ENCODE data around the gene LCN12.
"Not testable (repeated sequence)": the region's sequence is repeated elsewhere in the genome, so short reads cannot be mapped to it uniquely, and the experiment has no call there.

Gene LCN12

GRCh38 chr9:136991993-136992818 is 40.1 kb downstream of the LCN12 start, which contains the start of gene PAXX:
Gene PAXX (plus strand): TSS chr9:136992422. CDS start chr9:136992444, 22 bp downstream.
- DNase-seq (ENCODE audit: low spot score), result peak; percentile 77

- no peak for DNase-seq (ENCODE audit: low spot score)
These were observed 40.8 kb downstream of the LCN12 start for GRCh38 chr9:136992819-136993369.

GRCh38 chr9:136994180-136994887 is 42.3 kb downstream of the LCN12 start:
- no peak for DNase-seq (ENCODE audit: low spot score)

- DNase-seq (ENCODE audit: low spot score), result no peak
These were observed 42.8 kb downstream of the LCN12 start for GRCh38 chr9:136994888-136995230.

DNA sequence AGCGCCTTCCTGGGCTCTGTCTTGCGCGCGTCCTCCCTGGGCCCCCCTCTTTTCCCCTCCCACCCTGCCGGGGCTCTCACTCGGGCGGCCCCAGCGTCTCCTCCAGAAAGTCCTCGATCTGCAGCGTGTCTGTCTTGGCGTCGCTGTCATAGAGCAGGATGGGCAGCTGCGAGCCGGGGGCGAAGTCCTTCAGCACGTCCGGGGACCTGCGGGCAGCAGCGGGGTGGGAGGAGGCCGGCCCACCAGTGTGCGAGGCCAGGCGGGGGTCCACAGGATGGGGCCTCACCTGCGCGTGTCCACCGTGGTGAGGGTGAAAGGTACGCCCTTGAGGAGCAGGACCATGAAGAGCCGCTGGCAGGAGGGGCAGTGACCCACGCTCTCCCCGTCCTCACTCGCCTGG is 43.3 kb downstream of the LCN12 start:
- no peak for DNase-seq (ENCODE audit: low spot score)

DNA sequence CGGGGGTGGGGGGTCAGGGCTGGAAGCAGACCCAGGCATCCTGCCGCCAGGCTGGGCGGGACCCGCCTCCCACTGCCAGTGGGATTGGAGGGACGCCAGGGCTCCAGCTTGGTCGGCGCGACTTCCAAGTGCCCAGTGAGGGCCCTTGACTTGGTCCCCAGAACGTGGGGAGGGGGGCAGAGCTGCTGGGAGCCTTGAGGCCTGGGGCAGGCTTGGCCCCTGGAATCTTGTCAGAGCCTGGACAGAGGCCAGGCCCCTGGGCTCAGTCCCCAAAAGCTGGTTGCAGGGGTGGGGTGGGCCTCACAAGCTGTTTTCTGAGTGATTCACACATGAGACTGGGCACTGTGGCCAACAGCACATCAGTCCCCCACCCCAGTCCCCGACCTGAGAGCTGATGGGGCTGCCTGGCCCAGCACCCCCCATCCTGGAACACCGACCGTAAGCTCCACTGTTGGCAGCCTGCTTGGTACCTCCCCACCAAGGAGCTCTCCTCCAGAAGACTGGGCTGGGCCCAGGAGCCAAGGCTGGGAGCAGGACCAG is 43.8 kb downstream of the LCN12 start:
- DNase-seq (ENCODE audit: low spot score), result no peak

GRCh38 chr9:136996361-136997292 is 44.6 kb downstream of the LCN12 start, which contains the start of gene CLIC3:
Gene CLIC3 (minus strand): TSS chr9:136996568. CDS start chr9:136996543, 25 bp downstream.
- no peak for DNase-seq (ENCODE audit: low spot score)

DNA sequence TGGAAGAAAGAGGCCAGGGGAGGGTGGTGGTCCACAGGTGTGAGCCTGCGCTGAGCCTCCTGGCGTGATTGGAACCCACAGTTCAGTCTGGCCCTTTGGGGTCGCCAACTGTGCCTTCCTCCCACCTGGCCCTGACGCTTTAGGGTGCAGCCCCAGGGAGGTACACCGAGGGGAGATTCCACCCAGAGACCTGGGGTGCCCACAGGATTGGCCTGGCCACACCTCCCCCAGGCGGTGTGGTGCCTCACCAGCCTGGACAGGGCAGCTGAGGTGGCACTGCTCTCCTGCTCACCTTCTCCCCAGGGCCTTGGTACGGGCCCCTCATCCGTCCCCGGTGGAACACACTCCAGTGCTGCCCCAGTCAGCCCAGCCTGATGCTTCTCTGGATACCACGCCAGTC is 45.3 kb downstream of the LCN12 start:
- no peak for DNase-seq (ENCODE audit: low spot score)

DNA sequence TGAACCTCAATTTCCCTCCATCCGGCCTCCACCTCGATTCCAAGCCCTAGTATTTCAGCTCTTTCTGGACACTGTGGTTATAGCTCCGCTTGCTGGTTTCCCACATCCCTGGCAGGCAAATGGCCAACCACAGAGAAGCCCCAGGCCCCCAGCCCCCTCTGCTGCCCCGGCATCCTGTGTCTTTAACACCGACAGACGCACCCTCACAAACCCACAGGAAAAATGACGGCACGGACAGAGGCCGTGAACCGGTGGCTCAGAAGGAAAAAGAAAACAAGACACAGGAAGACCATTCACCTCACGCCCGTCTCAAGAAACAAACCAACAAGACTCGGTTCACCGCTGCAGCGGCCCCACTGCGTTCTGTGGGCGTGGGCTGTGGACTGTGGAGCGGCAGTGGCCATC is 45.8 kb downstream of the LCN12 start:
- DNase-seq (ENCODE audit: low spot score), result no peak

DNA sequence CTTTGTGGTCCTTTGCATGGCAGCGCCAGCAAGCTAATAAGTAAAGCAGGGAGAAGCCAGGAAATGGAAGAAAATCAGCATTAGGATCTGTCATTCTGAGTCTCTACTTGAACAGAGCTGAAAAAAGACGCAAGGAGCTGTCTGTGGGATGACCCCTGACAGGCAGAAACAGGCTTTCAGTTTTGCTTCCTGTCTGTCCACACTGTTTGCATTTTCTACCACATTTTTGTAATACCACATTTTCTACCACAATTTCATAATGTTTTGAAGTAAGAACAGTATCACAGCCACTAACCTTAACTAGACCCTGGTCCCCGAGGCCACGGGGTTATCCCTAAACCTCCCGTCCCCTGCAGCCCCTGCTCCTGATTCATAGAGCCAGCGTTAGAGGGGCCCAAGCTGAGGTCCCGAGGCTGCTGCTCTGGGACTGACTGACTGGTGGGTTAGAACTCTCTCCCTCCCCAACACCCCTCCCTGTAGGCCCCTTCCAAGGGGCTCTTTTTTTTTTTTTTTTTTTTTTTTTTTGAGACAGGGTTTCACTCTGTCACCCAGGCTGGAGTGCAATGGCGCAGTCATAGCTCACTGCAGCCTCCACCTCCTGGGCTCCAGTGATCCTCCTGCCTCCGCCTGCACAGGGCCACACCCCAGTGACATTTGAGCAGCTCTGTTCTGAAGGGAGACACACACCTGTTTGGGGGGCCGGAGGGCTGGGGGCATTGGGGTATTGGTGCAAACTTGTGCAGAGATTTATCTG is 48.3 kb downstream of the LCN12 start:
- DNase-seq (ENCODE audit: low spot score), result no peak

GRCh38 chr9:137001857-137002645 is 50.0 kb downstream of the LCN12 start:
- DNase-seq (ENCODE audit: low spot score), result no peak

DNA sequence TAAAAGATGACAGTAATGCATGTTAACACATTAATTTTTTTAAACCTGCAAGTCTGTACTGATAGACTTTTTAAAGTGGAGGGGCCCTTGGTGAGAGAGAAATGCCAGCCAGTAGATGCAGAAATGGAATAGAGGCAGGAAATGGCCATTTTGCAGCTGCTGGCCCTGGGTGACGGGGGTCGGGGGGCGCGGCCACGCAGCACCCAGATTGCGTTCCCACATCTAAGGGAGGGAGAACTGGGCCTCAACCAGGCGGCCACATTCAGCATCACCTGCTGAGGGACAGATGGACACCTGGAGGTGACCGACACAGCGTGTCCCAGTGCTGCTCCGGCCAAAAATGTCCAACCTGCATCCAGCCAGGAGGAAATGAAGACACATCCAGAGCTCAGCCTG is 50.6 kb downstream of the LCN12 start:
- no peak for DNase-seq (ENCODE audit: low spot score)

DNA sequence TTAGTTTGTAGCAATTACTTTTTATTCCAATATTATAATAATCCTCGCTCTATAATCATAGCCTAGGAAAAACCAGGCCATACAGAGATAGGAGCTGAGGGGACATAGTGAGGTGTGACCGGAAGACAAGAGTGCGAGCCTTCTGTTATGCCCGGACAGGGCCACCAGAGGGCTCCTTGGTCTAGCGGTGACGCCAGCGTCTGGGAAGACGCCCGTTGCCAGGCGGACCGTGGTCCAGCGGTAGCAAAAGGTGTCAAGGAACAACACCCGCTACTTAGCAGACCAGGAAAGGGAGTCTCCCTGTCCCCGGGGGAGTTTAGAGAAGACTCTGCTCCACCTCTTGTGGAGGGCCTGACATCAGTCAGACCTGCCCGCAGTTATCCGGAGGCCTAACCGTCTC is 52.2 kb downstream of the LCN12 start:
- not testable (repeated sequence) for DNase-seq (ENCODE audit: low spot score)

Measured in hematopoietic multipotent progenitor cell treated with erythropoietin and hydrocortisone succinate and interleukin-3 and kit ligand, for 17 days (in vitro differentiated cells).